Measurements from ENCODE around the gene GFRAL.

DNA sequence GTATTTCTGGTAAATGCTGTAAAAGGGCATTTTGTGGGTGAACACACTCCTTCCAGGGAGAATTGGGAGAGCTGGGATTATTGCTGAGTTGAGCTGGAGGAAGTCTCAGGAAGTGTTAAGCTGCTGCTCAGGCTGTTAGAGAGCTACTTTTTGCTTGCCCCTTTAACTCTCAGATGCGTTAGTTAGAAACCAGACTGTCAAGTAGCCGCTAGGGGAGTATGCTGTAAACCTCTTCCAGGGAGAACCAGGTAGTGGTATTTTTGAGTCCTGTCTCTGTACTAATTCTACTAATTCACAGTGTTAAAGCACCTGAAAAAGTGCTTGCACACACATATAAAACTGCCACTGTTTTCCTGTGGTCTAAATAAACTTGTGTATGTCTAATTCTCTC lies 6.6 kb upstream of the GFRAL start:
- TF ChIP-seq, protein P1, sequence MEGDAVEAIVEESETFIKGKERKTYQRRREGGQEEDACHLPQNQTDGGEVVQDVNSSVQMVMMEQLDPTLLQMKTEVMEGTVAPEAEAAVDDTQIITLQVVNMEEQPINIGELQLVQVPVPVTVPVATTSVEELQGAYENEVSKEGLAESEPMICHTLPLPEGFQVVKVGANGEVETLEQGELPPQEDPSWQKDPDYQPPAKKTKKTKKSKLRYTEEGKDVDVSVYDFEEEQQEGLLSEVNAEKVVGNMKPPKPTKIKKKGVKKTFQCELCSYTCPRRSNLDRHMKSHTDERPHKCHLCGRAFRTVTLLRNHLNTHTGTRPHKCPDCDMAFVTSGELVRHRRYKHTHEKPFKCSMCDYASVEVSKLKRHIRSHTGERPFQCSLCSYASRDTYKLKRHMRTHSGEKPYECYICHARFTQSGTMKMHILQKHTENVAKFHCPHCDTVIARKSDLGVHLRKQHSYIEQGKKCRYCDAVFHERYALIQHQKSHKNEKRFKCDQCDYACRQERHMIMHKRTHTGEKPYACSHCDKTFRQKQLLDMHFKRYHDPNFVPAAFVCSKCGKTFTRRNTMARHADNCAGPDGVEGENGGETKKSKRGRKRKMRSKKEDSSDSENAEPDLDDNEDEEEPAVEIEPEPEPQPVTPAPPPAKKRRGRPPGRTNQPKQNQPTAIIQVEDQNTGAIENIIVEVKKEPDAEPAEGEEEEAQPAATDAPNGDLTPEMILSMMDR (IDR thresholded peaks at IDR 0.05): no peak
- TF ChIP-seq POLR2A (IDR thresholded peaks at IDR 0.05) (no peak), EP300 (IDR thresholded peaks at IDR 0.05) (no peak)
